Vagina (tissue), 2 donors: Measurements from ENCODE around the gene SORCS2.

Experiments used
- CTCF ChIP-seq, 3 experiments: fragments of 450-650 bp in 2 of 3; fragments of 200-600 bp in 1 of 3; sonication (generic) in 1 of 3; IDR thresholded peaks; one replicate each; pipeline ENCODE4 v1.5.1; 2017 to 2019; ENCODE audit warnings: antibody characterized with exemption in 3 of 3, mild to moderate bottlenecking in 2 of 3, moderate library complexity in 2 of 3
- POLR2A ChIP-seq, 2 donors: fragments of 450-650 bp; IDR thresholded peaks; one replicate each; pipeline ENCODE4 v1.6.1; 2017; ENCODE audit warnings: antibody characterized with exemption in 2 of 2, mild to moderate bottlenecking in 2 of 2, moderate library complexity in 2 of 2
- POLR2AphosphoS5 ChIP-seq, 2 donors: sonication (generic); formaldehyde crosslinking; IDR thresholded peaks; one replicate each; pipeline ENCODE4 v1.9.0; 2017; ENCODE audit warnings: antibody characterized with exemption in 2 of 2, mild to moderate bottlenecking in 2 of 2, low read depth in 1 of 2; ENCODE audit not compliant: insufficient read depth in 1 of 2

- no peak for TF ChIP-seq CTCF (IDR thresholded peaks at IDR 0.05)
- no peak for TF ChIP-seq POLR2AphosphoS5 (IDR thresholded peaks at IDR 0.05; ENCODE audit: insufficient read depth in 1 of 2, low read depth in 1 of 2)
- TF ChIP-seq POLR2A (IDR thresholded peaks at IDR 0.05), result no peak
Observed at GRCh38 chr4:7565483-7565882, 373.1 kb downstream of the SORCS2 start.
